ENCODE results near the gene STAM2.
"Not testable (repeated sequence)": the region's sequence is repeated elsewhere in the genome, so short reads cannot be mapped to it uniquely, and the experiment has no call there.

Gene STAM2

GRCh38 chr2:152097290-152097800 is 78.2 kb downstream of the STAM2 start:
- H3K4me3 ChIP-seq (replicated peaks in 1 of 2; ENCODE audit: low read depth in 2 of 2, low read length in 2 of 2): peak overlapping the region; percentile 26 to 53
- TF ChIP-seq CTCF (IDR thresholded peaks at IDR 0.05; ENCODE audit: low read depth, low read length): no peak
- peak; percentile 4 to 21 for DNase-seq (ENCODE audit: low read depth in 2 of 2)

- no peak for DNase-seq (ENCODE audit: low read depth in 2 of 2)
- H3K4me3 ChIP-seq (replicated peaks in 1 of 2; ENCODE audit: low read depth in 2 of 2, low read length in 2 of 2): no peak overlapping the region
- TF ChIP-seq CTCF (IDR thresholded peaks at IDR 0.05; ENCODE audit: low read depth, low read length): no peak
Measured at GRCh38 chr2:152095146-152095545, 80.4 kb downstream of the STAM2 start.

GRCh38 chr2:152094014-152094413 is 81.5 kb downstream of the STAM2 start:
- no peak for DNase-seq (ENCODE audit: low read depth in 2 of 2)

GRCh38 chr2:152093464-152093863 is 82.1 kb downstream of the STAM2 start:
- H3K4me3 ChIP-seq (replicated peaks in 1 of 2; ENCODE audit: low read depth in 2 of 2, low read length in 2 of 2): no peak overlapping the region
- TF ChIP-seq CTCF (IDR thresholded peaks at IDR 0.05; ENCODE audit: low read depth, low read length): no peak
- no peak for DNase-seq (ENCODE audit: low read depth in 2 of 2)

More at GRCh38 chr2:152094014-152094413, 81.5 kb downstream of the STAM2 start:
- TF ChIP-seq CTCF (IDR thresholded peaks at IDR 0.05; ENCODE audit: low read depth, low read length): no peak
- H3K4me3 ChIP-seq (replicated peaks in 1 of 2; ENCODE audit: low read depth in 2 of 2, low read length in 2 of 2): no peak overlapping the region

- DNase-seq (ENCODE audit: low read depth in 2 of 2): no peak
- no peak for TF ChIP-seq CTCF (IDR thresholded peaks at IDR 0.05; ENCODE audit: low read depth, low read length)
- H3K4me3 ChIP-seq (replicated peaks in 1 of 2; ENCODE audit: low read depth in 2 of 2, low read length in 2 of 2): no peak overlapping the region
Measured at GRCh38 chr2:152092095-152092494, 83.5 kb downstream of the STAM2 start.

- not testable (repeated sequence) for H3K4me3 ChIP-seq (replicated peaks in 1 of 2; ENCODE audit: low read depth in 2 of 2, low read length in 2 of 2); DNase-seq (ENCODE audit: low read depth in 2 of 2)
Measured at GRCh38 chr2:152090726-152091125, 84.8 kb downstream of the STAM2 start.

GRCh38 chr2:152089238-152089637 is 86.3 kb downstream of the STAM2 start:
- H3K4me3 ChIP-seq (replicated peaks in 1 of 2; ENCODE audit: low read depth in 2 of 2, low read length in 2 of 2): no peak overlapping the region
- no peak for DNase-seq (ENCODE audit: low read depth in 2 of 2)
- TF ChIP-seq CTCF (IDR thresholded peaks at IDR 0.05; ENCODE audit: low read depth, low read length): no peak
